Mesendoderm (in vitro differentiated cells): Measurements from ENCODE around the gene HOXA10.

Experiments
- DNase-seq: peaks from one replicate; pipeline ENCODE4 v3.0.0; 2013
- H2AK5ac ChIP-seq: 2 replicates; pipeline ENCODE4 v1.6.1; 2013; ENCODE audit warnings: low read length, inconsistent platforms
- H2BK120ac ChIP-seq: 2 replicates; pipeline ENCODE4 v1.6.1; 2013; ENCODE audit warnings: low read depth, mild to moderate bottlenecking, low read length, moderate library complexity, mixed read lengths
- H2BK15ac ChIP-seq: replicated peaks from 2 replicates; pipeline ENCODE4 v1.6.1; 2013; ENCODE audit warnings: low read depth, mild to moderate bottlenecking, moderate library complexity
- H2BK5ac ChIP-seq: 2 replicates; pipeline ENCODE4 v1.6.1; 2013; ENCODE audit warnings: low read length, inconsistent platforms
- H3K18ac ChIP-seq: 2 replicates; pipeline ENCODE4 v1.6.1; 2013; ENCODE audit warnings: mild to moderate bottlenecking, low read length, mixed read lengths
- H3K23ac ChIP-seq: one replicate; pipeline ENCODE4 v1.6.1; 2013; ENCODE audit warnings: low read length
- H3K27ac ChIP-seq: 2 replicates; pipeline ENCODE4 v1.5.1; 2013; ENCODE audit warnings: low read depth, mild to moderate bottlenecking, inconsistent platforms, low read length, moderate library complexity
- H3K27me3 ChIP-seq: 2 replicates; pipeline ENCODE4 v1.6.1; 2013; ENCODE audit warnings: low read length, control low read depth, mild to moderate bottlenecking, inconsistent platforms; ENCODE audit not compliant: insufficient read depth, poor library complexity
- H3K36me3 ChIP-seq: 2 replicates; pipeline ENCODE4 v1.6.1; 2013; ENCODE audit warnings: low read length, inconsistent platforms; ENCODE audit not compliant: control insufficient read depth, insufficient read depth
- H3K4ac ChIP-seq: one replicate; pipeline ENCODE4 v1.6.1; 2013; ENCODE audit warnings: low read depth, mild to moderate bottlenecking, low read length, moderate library complexity
- H3K4me1 ChIP-seq: 2 replicates; pipeline ENCODE4 v1.6.1; 2013; ENCODE audit warnings: low read depth, low read length, inconsistent platforms; ENCODE audit not compliant: control insufficient read depth
- H3K4me2 ChIP-seq: 2 replicates; pipeline ENCODE4 v1.6.1; 2013; ENCODE audit warnings: low read length
- H3K4me3 ChIP-seq: 2 replicates; pipeline ENCODE4 v1.5.1; 2013; ENCODE audit warnings: mild to moderate bottlenecking, low read length
- H3K56ac ChIP-seq: one replicate; pipeline ENCODE4 v1.6.1; 2013; ENCODE audit warnings: low read length
- H3K79me1 ChIP-seq: 2 replicates; pipeline ENCODE4 v1.6.1; 2013; ENCODE audit warnings: low read length, inconsistent platforms
- H3K79me2 ChIP-seq: 2 replicates; pipeline ENCODE4 v1.6.1; 2013; ENCODE audit warnings: mild to moderate bottlenecking, low read length; ENCODE audit not compliant: control insufficient read depth, insufficient read depth
- H3K9ac ChIP-seq: 2 replicates; pipeline ENCODE4 v1.6.1; 2013; ENCODE audit warnings: low read length, inconsistent platforms
- H4K5ac ChIP-seq: one replicate; pipeline ENCODE4 v1.6.1; 2013; ENCODE audit warnings: low read length
- H4K8ac ChIP-seq: one replicate; pipeline ENCODE4 v1.6.1; 2013; ENCODE audit warnings: low read depth, mild to moderate bottlenecking, control low read depth, low read length, moderate library complexity
- WGBS: extraction: QIAGEN DNeasy Blood & Tissue Kit; methylation state at CpG from one replicate; pipeline ENCODE4 v1.1.7; 2013; ENCODE audit warnings: low lambda C conversion rate, missing lambda C conversion rate; ENCODE audit not compliant: insufficient coverage; ENCODE audit errors: extremely low coverage; 5-methylcytosine and 5-hydroxymethylcytosine counted together

HOXA10 gene

GRCh38 chr7:27128776-27129728 lies 45.1 kb downstream of the HOXA10 start:
- no peak for DNase-seq
- H3K9ac ChIP-seq, result no peak overlapping the region
- no peaks in the 10 kb centered on the region for H3K79me2 ChIP-seq
- no peak overlapping the region for H2BK15ac ChIP-seq
- no peak overlapping the region for H4K5ac ChIP-seq
- H3K56ac ChIP-seq, result no peak overlapping the region
- no peaks in the 10 kb centered on the region for H3K36me3 ChIP-seq
- no CpG with 5 or more reads among the region's 28 CpGs for WGBS
- no peak overlapping the region for H2BK120ac ChIP-seq
- H3K27me3 ChIP-seq, result peaks cover 90% of the 10 kb centered on the region
- H4K8ac ChIP-seq, result no peak overlapping the region
- no peak overlapping the region for H3K18ac ChIP-seq
- no peaks in the 10 kb centered on the region for H3K79me1 ChIP-seq
- H2BK5ac ChIP-seq, result no peak overlapping the region
- no peak overlapping the region for H3K4me3 ChIP-seq
- H3K23ac ChIP-seq, result no peak overlapping the region
- no peaks in the 10 kb centered on the region for H3K4me1 ChIP-seq
- no peak overlapping the region for H2AK5ac ChIP-seq
- H3K4ac ChIP-seq, result no peak overlapping the region
- no peak overlapping the region for H3K4me2 ChIP-seq
- no peak overlapping the region for H3K27ac ChIP-seq

- no peak overlapping the region for H2BK5ac ChIP-seq
- no CpG with 5 or more reads among the region's 2 CpGs for WGBS
Observed at GRCh38 chr7:27128034-27128433, 46.1 kb downstream of the HOXA10 start.

GRCh38 chr7:27126596-27127327 lies 47.4 kb downstream of the HOXA10 start:
- H3K56ac ChIP-seq, result no peak overlapping the region
- H3K36me3 ChIP-seq, result no peaks in the 10 kb centered on the region
- no peak overlapping the region for H4K8ac ChIP-seq
- no peak overlapping the region for H3K4me2 ChIP-seq
- H3K27ac ChIP-seq, result no peak overlapping the region
- WGBS, result 100% methylated on average over 1 of the region's 3 CpGs
- peaks cover 94% of the 10 kb centered on the region for H3K27me3 ChIP-seq
- no peak overlapping the region for H2BK5ac ChIP-seq
- DNase-seq, result no peak
- H2AK5ac ChIP-seq, result no peak overlapping the region
- no peak overlapping the region for H2BK120ac ChIP-seq
- H4K5ac ChIP-seq, result no peak overlapping the region
- H3K23ac ChIP-seq, result no peak overlapping the region
- H3K4me1 ChIP-seq, result no peaks in the 10 kb centered on the region
- H3K79me1 ChIP-seq, result no peaks in the 10 kb centered on the region
- no peak overlapping the region for H3K4ac ChIP-seq
- no peak overlapping the region for H2BK15ac ChIP-seq
- H3K79me2 ChIP-seq, result no peaks in the 10 kb centered on the region
- no peak overlapping the region for H3K9ac ChIP-seq
- no peak overlapping the region for H3K18ac ChIP-seq
- H3K4me3 ChIP-seq, result no peak overlapping the region

More at GRCh38 chr7:27128034-27128433, 46.1 kb downstream of the HOXA10 start:
- no peak overlapping the region for H2BK120ac ChIP-seq
- no peak overlapping the region for H2AK5ac ChIP-seq
- H3K79me1 ChIP-seq, result no peaks in the 10 kb centered on the region
- no peak overlapping the region for H3K27ac ChIP-seq
- no peak overlapping the region for H2BK15ac ChIP-seq
- H3K36me3 ChIP-seq, result no peaks in the 10 kb centered on the region
- no peaks in the 10 kb centered on the region for H3K79me2 ChIP-seq
- no peaks in the 10 kb centered on the region for H3K4me1 ChIP-seq
- no peak overlapping the region for H3K23ac ChIP-seq
- H3K56ac ChIP-seq, result no peak overlapping the region
- peaks cover 90% of the 10 kb centered on the region for H3K27me3 ChIP-seq
- H3K9ac ChIP-seq, result no peak overlapping the region
- H3K4me2 ChIP-seq, result no peak overlapping the region
- H3K18ac ChIP-seq, result no peak overlapping the region
- no peak for DNase-seq
- no peak overlapping the region for H4K5ac ChIP-seq
- no peak overlapping the region for H4K8ac ChIP-seq
- no peak overlapping the region for H3K4ac ChIP-seq
- H3K4me3 ChIP-seq, result no peak overlapping the region

- WGBS, result no CpG with 5 or more reads among the region's 5 CpGs
- H4K8ac ChIP-seq, result no peak overlapping the region
- H3K36me3 ChIP-seq, result no peaks in the 10 kb centered on the region
- H3K27ac ChIP-seq, result no peak overlapping the region
- H3K4me3 ChIP-seq, result no peak overlapping the region
- peaks cover 94% of the 10 kb centered on the region for H3K27me3 ChIP-seq
- no peaks in the 10 kb centered on the region for H3K79me2 ChIP-seq
- H2BK120ac ChIP-seq, result no peak overlapping the region
- no peak overlapping the region for H3K56ac ChIP-seq
- no peak overlapping the region for H2BK5ac ChIP-seq
- H3K9ac ChIP-seq, result no peak overlapping the region
- H2BK15ac ChIP-seq, result no peak overlapping the region
- no peak overlapping the region for H3K23ac ChIP-seq
- H3K4ac ChIP-seq, result no peak overlapping the region
- H3K79me1 ChIP-seq, result no peaks in the 10 kb centered on the region
- no peak overlapping the region for H3K18ac ChIP-seq
- no peaks in the 10 kb centered on the region for H3K4me1 ChIP-seq
- no peak overlapping the region for H2AK5ac ChIP-seq
- H3K4me2 ChIP-seq, result no peak overlapping the region
- no peak for DNase-seq
- no peak overlapping the region for H4K5ac ChIP-seq
Observed at GRCh38 chr7:27125986-27126394, 48.1 kb downstream of the HOXA10 start.

- H3K23ac ChIP-seq, result no peak overlapping the region
- no peak overlapping the region for H3K56ac ChIP-seq
- no peak overlapping the region for H2BK5ac ChIP-seq
- H3K27ac ChIP-seq, result no peak overlapping the region
- no peak overlapping the region for H4K5ac ChIP-seq
- H3K4me2 ChIP-seq, result no peak overlapping the region
- WGBS, result no CpG with 5 or more reads among the region's 8 CpGs
- no peak overlapping the region for H3K4ac ChIP-seq
- peaks cover 97% of the 10 kb centered on the region for H3K27me3 ChIP-seq
- no peak overlapping the region for H3K18ac ChIP-seq
- no peaks in the 10 kb centered on the region for H3K79me2 ChIP-seq
- no peak overlapping the region for H4K8ac ChIP-seq
- no peaks in the 10 kb centered on the region for H3K79me1 ChIP-seq
- H3K36me3 ChIP-seq, result no peaks in the 10 kb centered on the region
- H2BK15ac ChIP-seq, result no peak overlapping the region
- no peak overlapping the region for H3K4me3 ChIP-seq
- no peak overlapping the region for H3K9ac ChIP-seq
- H2AK5ac ChIP-seq, result no peak overlapping the region
- no peak overlapping the region for H2BK120ac ChIP-seq
- no peak for DNase-seq
- H3K4me1 ChIP-seq, result no peaks in the 10 kb centered on the region
Observed at GRCh38 chr7:27124902-27125689, 49.0 kb downstream of the HOXA10 start.
